HepG2 (cell line): ENCODE data around the gene NR3C2. TPM values are rescaled to one million over a fixed set of nuclear protein-coding genes. Genes with fewer than 3 reads are reported as not detected.

Experiments used
- ATAC-seq: fragments of 200-7000 bp; cut with Tn5 transposase; 3 replicates; pipeline ENCODE4 v1.9.1; 2020; ENCODE audit warnings: mild to moderate bottlenecking, moderate library complexity
- BruUV-seq: library from RNA; stranded (reverse); fragments of 400-500 nt; replicated peaks from 2 replicates; lab custom pipeline; 2021; lab: Mats Ljungman, UMichigan
- CTCF ChIA-PET: fragments of 300-600 bp; formaldehyde crosslinking; extraction: SDS; loops from one replicate; lab custom pipeline; 2021; ENCODE audit warnings: low total read pairs, inconsistent platforms, low intra/inter-chr PET ratio; lab: Yijun Ruan, JAX
- POLR2A ChIA-PET: fragments of 350-600 bp; sonication (Branson Sonifier 250); formaldehyde crosslinking; loops from one replicate; lab custom pipeline; 2020; ENCODE audit warnings: antibody characterized with exemption, inconsistent platforms; lab: Yijun Ruan, JAX
- DNase-seq: peaks from one replicate; pipeline ENCODE4 v3.0.0-alpha.2; 2015; ENCODE audit warnings: low spot score
- FAIRE-seq: peaks from 3 replicates; lab custom pipeline; 2011; peaks lifted over from hg19 to GRCh38; lab: Jason Lieb, UNC
- H2AFZ ChIP-seq: one replicate; pipeline ENCODE4 v1.6.1; 2011; ENCODE audit warnings: low read length, inconsistent platforms
- H3K27ac ChIP-seq: fragments of 300-600 bp; 3 replicates; pipeline ENCODE4 v1.8.0; 2011; ENCODE audit warnings: mixed run types, mild to moderate bottlenecking, mixed read lengths, low read length, inconsistent platforms; ENCODE audit not compliant: insufficient read depth; ENCODE audit errors: extremely low read length
- H3K27me3 ChIP-seq, 2 experiments: fragments of 200-600 bp in 1 of 2; 2 replicates in 1 of 2; 3 replicates in 1 of 2; pipeline versions ENCODE4 v1.6.0 to v1.8.0; 2011; ENCODE audit warnings: low read length in 2 of 2, mild to moderate bottlenecking in 2 of 2, moderate library complexity in 2 of 2, inconsistent platforms in 1 of 2; ENCODE audit not compliant: insufficient read depth in 2 of 2, control insufficient read depth in 1 of 2
- H3K36me3 ChIP-seq, 2 experiments: fragments of 200-600 bp in 1 of 2; replicated peaks in 1 of 2; 2 replicates in 1 of 2; 3 replicates in 1 of 2; pipeline versions ENCODE4 v1.5.1 to v1.8.0; 2011; ENCODE audit warnings: low read length in 2 of 2, inconsistent platforms in 1 of 2; ENCODE audit not compliant: insufficient read depth in 2 of 2, control insufficient read depth in 1 of 2
- H3K4me1 ChIP-seq: 2 replicates; pipeline ENCODE4 v1.5.1; 2012; ENCODE audit warnings: low read length, inconsistent platforms; ENCODE audit not compliant: insufficient read depth
- H3K4me2 ChIP-seq: 2 replicates; pipeline ENCODE4 v1.6.0; 2011; ENCODE audit warnings: low read depth, low read length, inconsistent platforms
- H3K4me3 ChIP-seq, 3 experiments: fragments of 200-600 bp in 1 of 3; sonication (generic), shearing (Covaris generic) in 1 of 3; replicated peaks in 1 of 3; 2 replicates each; pipeline ENCODE4 v1.5.1; 2011 to 2016; ENCODE audit warnings: low read length in 3 of 3, inconsistent platforms in 2 of 3, low read depth in 2 of 3, mild to moderate bottlenecking in 2 of 3, control low read depth in 1 of 3, mixed read lengths in 1 of 3; ENCODE audit not compliant: insufficient read depth in 1 of 3
- H3K79me2 ChIP-seq: one replicate; pipeline ENCODE4 v1.6.1; 2011; ENCODE audit warnings: low read length, inconsistent platforms; ENCODE audit not compliant: insufficient read depth
- H3K9ac ChIP-seq: 2 replicates; pipeline ENCODE4 v1.6.0; 2011; ENCODE audit warnings: mild to moderate bottlenecking, low read depth, low read length, inconsistent platforms; ENCODE audit not compliant: insufficient read depth
- H3K9me3 ChIP-seq: 2 replicates; pipeline ENCODE4 v1.5.1; 2012; ENCODE audit warnings: mild to moderate bottlenecking, low read length
- H4K20me1 ChIP-seq: 2 replicates; pipeline ENCODE4 v1.6.0; 2011; ENCODE audit warnings: inconsistent platforms, mild to moderate bottlenecking, low read length, moderate library complexity; ENCODE audit not compliant: insufficient read depth
- HOXA9 ChIP-seq: sonication (generic); formaldehyde crosslinking; IDR thresholded peaks from 2 replicates; pipeline ENCODE4 v1.8.1; 2022; ENCODE audit warnings: missing genetic modification reagents, mild to moderate bottlenecking, moderate library complexity, borderline replicate concordance
- SMYD3 ChIP-seq: sonication (generic); formaldehyde crosslinking; IDR thresholded peaks from 2 replicates; pipeline ENCODE4 v1.8.1; 2023; ENCODE audit warnings: mild to moderate bottlenecking, missing genetic modification reagents
- ZBTB1 ChIP-seq: sonication (generic); formaldehyde crosslinking; IDR thresholded peaks from 2 replicates; pipeline ENCODE4 v1.4.0; 2020; ENCODE audit warnings: missing genetic modification reagents, borderline replicate concordance
- ZNF512B ChIP-seq: sonication (generic); formaldehyde crosslinking; IDR thresholded peaks from 2 replicates; pipeline ENCODE4 v1.5.1; 2020; ENCODE audit warnings: missing genetic modification reagents, mild to moderate bottlenecking, borderline replicate concordance
- WGBS: methylation state at CpG from one replicate; pipeline ENCODE4 v1.1.6; 2017; ENCODE audit warnings: low lambda C conversion rate; 5-methylcytosine and 5-hydroxymethylcytosine counted together
- in situ Hi-C: cut with HindIII; loops from 2 replicates; pipeline ENCODE4 v1.10.0; 2017; ENCODE audit warnings: low pct_unique_long_range_greater_than_20kb; ENCODE audit not compliant: extremely low pct_ligation_motif_present
- intact Hi-C: fragments of 100-400 bp; cut with micrococcal nuclease; formaldehyde crosslinking; loops from one replicate; pipeline ENCODE4 v1.10.0; 2022; ENCODE audit not compliant: unreplicated experiment
- polyA plus RNA-seq, 8 experiments: library from polyadenylated mRNA; depleted of rRNA in 3 of 8; stranded (reverse) in 7 of 8; unstranded in 1 of 8; fragments of >200 nt; fragmentation: Illumina TruSeq in 4 of 8; extraction: Trizol in 4 of 8; gene quantifications; 2 replicates each; pipeline versions ENCODE4 v1.2.1 to v1.2.3, GENCODE V29; 2011 to 2016; ENCODE audit warnings: low read depth in 4 of 8, missing spikeins in 1 of 8, mixed read lengths in 1 of 8; ENCODE audit not compliant: insufficient read depth in 1 of 8
- total RNA-seq, 5 experiments: library from RNA; depleted of rRNA; stranded (reverse); fragments of >200 nt; fragmentation: Illumina TruSeq; extraction: Trizol; gene quantifications; 2 replicates each; pipeline ENCODE4 v1.2.3, GENCODE V29; 2016; ENCODE audit warnings: low read depth in 1 of 5

NR3C2 gene
- total and polyA plus RNA-seq, 2 of the 13 experiments (the other 11 are each of a cell fraction or from before 2014, with no cell fraction given): 0.26 to 0.46 TPM

DNA sequence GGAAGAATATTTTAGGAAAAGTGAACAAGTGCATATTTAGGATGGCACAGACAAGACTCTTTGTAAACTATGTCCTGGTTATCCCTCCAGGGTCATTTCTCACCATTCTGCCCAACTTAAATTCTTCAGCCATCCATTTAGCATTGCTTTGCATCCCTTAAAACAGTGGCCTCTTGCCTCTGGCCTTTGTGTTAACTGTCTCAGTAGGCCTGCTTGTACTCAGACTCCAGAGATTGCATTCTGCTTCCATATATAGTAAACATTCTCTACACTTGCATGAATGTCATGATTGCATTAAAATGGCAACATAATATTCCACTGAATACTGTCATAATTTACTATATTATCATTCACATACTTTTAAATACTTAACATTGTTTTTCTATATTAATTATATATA is 43.2 kb downstream of the NR3C2 start:
- ATAC-seq (no peak), DNase-seq (no peak), FAIRE-seq (no peak)
- Histone ChIP-seq H3K9me3 (no peaks in the 10 kb centered on the region), H4K20me1 (no peaks in the 10 kb centered on the region), H3K9ac (no peak overlapping the region), H3K27me3 (no peaks in the 10 kb centered on the region; a peak in 1 of 5 replicates), H3K4me3 (no peak overlapping the region), H3K36me3 (no peaks in the 10 kb centered on the region), H2AFZ (no peak overlapping the region), H3K79me2 (no peaks in the 10 kb centered on the region), H3K27ac (no peak overlapping the region), H3K4me1 (no peaks in the 10 kb centered on the region), H3K4me2 (no peak overlapping the region)
- CTCF ChIA-PET: no interaction called here
- in situ Hi-C loops (no loop called here), intact Hi-C loops (no loop called here)
- BruUV-seq: no TSS peak
- POLR2A ChIA-PET: no interaction called here
- TF ChIP-seq ZBTB1 (no peak), ZNF512B (CRISPR knock-in tag) (no peak), SMYD3 (CRISPR knock-in tag) (no peak)

GRCh38 chr4:148397771-148398170 is 44.4 kb downstream of the NR3C2 start:
- H3K9me3 ChIP-seq: no peaks in the 10 kb centered on the region
- CTCF ChIA-PET: no interaction called here
- POLR2A ChIA-PET: no interaction called here
- no peaks in the 10 kb centered on the region for H3K79me2 ChIP-seq
- H3K36me3 ChIP-seq: no peaks in the 10 kb centered on the region
- H2AFZ ChIP-seq: no peak overlapping the region
- ATAC-seq: no peak
- no peak overlapping the region for H3K4me2 ChIP-seq
- H3K4me3 ChIP-seq: no peak overlapping the region
- no peak overlapping the region for H3K9ac ChIP-seq
- no peak overlapping the region for H3K27ac ChIP-seq
- H3K4me1 ChIP-seq: no peaks in the 10 kb centered on the region
- DNase-seq: no peak
- BruUV-seq: no TSS peak
- intact Hi-C loops (no loop called here), in situ Hi-C loops (no loop called here)
- no peaks in the 10 kb centered on the region for H4K20me1 ChIP-seq
- no peak for FAIRE-seq
- no peak for TF ChIP-seq HOXA9 (CRISPR knock-in tag)
- 29% methylated on average over 2 of the region's 2 CpGs for WGBS
- H3K27me3 ChIP-seq: no peaks in the 10 kb centered on the region; a peak in 1 of 5 replicates
